ENCODE measurements around the gene SPRR2D. TPM values are rescaled to one million over a fixed set of nuclear protein-coding genes. Genes with fewer than 3 reads are reported as not detected.

The SPRR2D gene
- total RNA-seq, 1 donor from 2014 or later: 0.57 TPM

- Mint-ChIP-seq H3K4me1 (ENCODE audit: low read depth, unreplicated experiment) (no peaks in the 10 kb centered on the region), H3K27me3 (ENCODE audit: low read depth, unreplicated experiment) (no peaks in the 10 kb centered on the region), H3K36me3 (ENCODE audit: low read depth, unreplicated experiment) (no peaks in the 10 kb centered on the region), H3K9me3 (ENCODE audit: unreplicated experiment) (peaks cover 5% of the 10 kb centered on the region), H3K27ac (ENCODE audit: unreplicated experiment) (no peak overlapping the region), H3K4me3 (ENCODE audit: unreplicated experiment) (no peak overlapping the region)
- Histone ChIP-seq H3K4me1 (ENCODE audit: insufficient read depth, low read length) (no peaks in the 10 kb centered on the region), H3K27ac (ENCODE audit: low read depth, low read length) (no peak overlapping the region), H3K79me2 (ENCODE audit: insufficient read depth, low read length) (no peaks in the 10 kb centered on the region), H3K9me3 (ENCODE audit: insufficient read depth, low read depth, low read length) (peaks cover 4% of the 10 kb centered on the region), H2AFZ (ENCODE audit: low read depth, low read length) (no peak overlapping the region), H3K4me3 (ENCODE audit: insufficient read depth, low read depth, low read length) (no peak overlapping the region), H3K36me3 (ENCODE audit: insufficient read depth, low read length) (no peaks in the 10 kb centered on the region), H3K27me3 (ENCODE audit: insufficient read depth, low read length) (no peaks in the 10 kb centered on the region), H3K9ac (ENCODE audit: low read length) (no peak overlapping the region), H3K4me2 (ENCODE audit: low read length) (no peak overlapping the region), H4K20me1 (ENCODE audit: insufficient read depth, low read length) (no peaks in the 10 kb centered on the region)
- DNase-seq (ENCODE audit: low read depth) (no peak), FAIRE-seq (no peak)
- TF ChIP-seq EZH2 (IDR thresholded peaks at IDR 0.05; ENCODE audit: insufficient read depth, low read length): no peak
- TF ChIP-seq CTCF (IDR thresholded peaks at IDR 0.05; ENCODE audit: insufficient read depth, low read depth, low read length): no peak
Observed at GRCh38 chr1:152995842-152996241, 45.1 kb downstream of the SPRR2D start.

- Histone ChIP-seq H3K4me2 (ENCODE audit: low read length) (no peak overlapping the region), H3K4me3 (ENCODE audit: insufficient read depth, low read depth, low read length) (no peak overlapping the region), H2AFZ (ENCODE audit: low read depth, low read length) (no peak overlapping the region), H3K9ac (ENCODE audit: low read length) (no peak overlapping the region), H3K27me3 (ENCODE audit: insufficient read depth, low read length) (no peaks in the 10 kb centered on the region), H3K4me1 (ENCODE audit: insufficient read depth, low read length) (no peaks in the 10 kb centered on the region), H3K27ac (ENCODE audit: low read depth, low read length) (no peak overlapping the region), H3K9me3 (ENCODE audit: insufficient read depth, low read depth, low read length) (no peaks in the 10 kb centered on the region), H3K36me3 (ENCODE audit: insufficient read depth, low read length) (no peaks in the 10 kb centered on the region), H4K20me1 (ENCODE audit: insufficient read depth, low read length) (no peaks in the 10 kb centered on the region), H3K79me2 (ENCODE audit: insufficient read depth, low read length) (no peaks in the 10 kb centered on the region)
- no peak for FAIRE-seq
- no peak for TF ChIP-seq CTCF (IDR thresholded peaks at IDR 0.05; ENCODE audit: insufficient read depth, low read depth, low read length)
- no peak for TF ChIP-seq EZH2 (IDR thresholded peaks at IDR 0.05; ENCODE audit: insufficient read depth, low read length)
- no peak for DNase-seq (ENCODE audit: low read depth)
- Mint-ChIP-seq H3K27me3 (ENCODE audit: low read depth, unreplicated experiment) (no peaks in the 10 kb centered on the region), H3K9me3 (ENCODE audit: unreplicated experiment) (peaks cover 5% of the 10 kb centered on the region), H3K4me3 (ENCODE audit: unreplicated experiment) (no peak overlapping the region), H3K4me1 (ENCODE audit: low read depth, unreplicated experiment) (no peaks in the 10 kb centered on the region), H3K36me3 (ENCODE audit: low read depth, unreplicated experiment) (no peaks in the 10 kb centered on the region), H3K27ac (ENCODE audit: unreplicated experiment) (no peak overlapping the region)
Observed at GRCh38 chr1:152993186-152993585, 47.7 kb downstream of the SPRR2D start.

Other genes starting within 250 kb of the SPRR2D start
- not detected in 2 replicates for gene LCE1D, start 244.4 kb downstream of the SPRR2D start, total RNA-seq
- gene LCE1C, start 234.5 kb downstream of the SPRR2D start, total RNA-seq: not detected in 2 replicates
- not detected in 2 replicates for gene LCE1B, start 229.1 kb downstream of the SPRR2D start, total RNA-seq
- not detected in 2 replicates for gene LCE1A, start 213.6 kb downstream of the SPRR2D start, total RNA-seq
- not detected in 2 replicates for gene LCE6A, start 198.3 kb downstream of the SPRR2D start, total RNA-seq
- gene LCE7A, start 181.1 kb downstream of the SPRR2D start, total RNA-seq: not detected in 2 replicates
- gene SMCP, start 162.8 kb downstream of the SPRR2D start, total RNA-seq: not detected in 2 replicates
- gene IVL, start 132.6 kb downstream of the SPRR2D start, total RNA-seq: 0.16 TPM in 1 of 2 replicates, not detected in the other
- gene SPRR5, start 93.9 kb downstream of the SPRR2D start, total RNA-seq: not detected in 2 replicates
- not detected in 2 replicates for gene SPRR4, start 70.5 kb downstream of the SPRR2D start, total RNA-seq
- not detected in 2 replicates for gene SPRR1A, start 57.0 kb downstream of the SPRR2D start, total RNA-seq
- 0.70 and 3.0 TPM in 2 replicates for gene SPRR3, start 39.4 kb downstream of the SPRR2D start, total RNA-seq
- 0.39 and 0.50 TPM in 2 replicates for gene SPRR1B, start 9.9 kb downstream of the SPRR2D start, total RNA-seq
- gene SPRR2A, start 16.4 kb upstream of the SPRR2D start, total RNA-seq: not detected in 2 replicates
- gene SPRR2B, start 30.5 kb upstream of the SPRR2D start, total RNA-seq: not detected in 2 replicates
- not detected in 2 replicates for gene SPRR2E, start 53.4 kb upstream of the SPRR2D start, total RNA-seq
- gene SPRR2F, start 72.4 kb upstream of the SPRR2D start, total RNA-seq: not detected in 2 replicates
- not detected in 2 replicates for gene SPRR2G, start 109.8 kb upstream of the SPRR2D start, total RNA-seq
- not detected in 2 replicates for gene LELP1, start 162.3 kb upstream of the SPRR2D start, total RNA-seq
- 0.52 and 0.55 TPM in 2 replicates for gene PRR9, start 176.5 kb upstream of the SPRR2D start, total RNA-seq
- not detected in 2 replicates for gene LORICRIN, start 218.6 kb upstream of the SPRR2D start, total RNA-seq

Data from astrocyte (in vitro differentiated cells and primary cell).